Breast epithelium (tissue), 3 donors: Measurements from ENCODE around the gene ELOVL6.

Experiments
- POLR2A ChIP-seq: fragments of 450-650 bp; IDR thresholded peaks from one replicate; pipeline ENCODE4 v1.6.1; 2016; ENCODE audit warnings: antibody characterized with exemption, mild to moderate bottlenecking, moderate library complexity
- POLR2AphosphoS5 ChIP-seq, 3 donors: sonication (generic); formaldehyde crosslinking; IDR thresholded peaks; one replicate each; pipeline ENCODE4 v1.6.1; 2017; ENCODE audit warnings: antibody characterized with exemption in 3 of 3

- TF ChIP-seq POLR2AphosphoS5 (IDR thresholded peaks at IDR 0.05) (no peak), POLR2A (no peak)
Measured at GRCh38 chr4:110064295-110064694, 134.1 kb downstream of the ELOVL6 start.
